H1 (cell line): ENCODE measurements around the gene ZNF132. TPM values are rescaled to one million over a fixed set of nuclear protein-coding genes. Genes with fewer than 3 reads are reported as not detected.

Experiments used
- CTCF ChIA-PET: fragments of 300-600 bp; sonication (Branson Sonifier 250); formaldehyde crosslinking; loops from one replicate; lab custom pipeline; 2021; ENCODE audit not compliant: partially characterized antibody; lab: Charles Lee
- POLR2A ChIA-PET: fragments of 300-600 bp; sonication (Branson Sonifier 250); formaldehyde crosslinking; loops from one replicate; lab custom pipeline; 2021; ENCODE audit warnings: inconsistent platforms; ENCODE audit not compliant: partially characterized antibody; lab: Charles Lee
- DNase-seq, 2 experiments: peaks; one replicate each; pipeline versions ENCODE4 v3.0.0 to v3.0.0-alpha.2; 2010 to 2022; ENCODE audit warnings: low spot score in 2 of 2, low read depth in 1 of 2, mixed read lengths in 1 of 2
- FAIRE-seq: peaks from 2 replicates; lab custom pipeline; 2011; peaks lifted over from hg19 to GRCh38; lab: Jason Lieb, UNC
- H2AFZ ChIP-seq: 2 replicates; pipeline ENCODE4 v1.8.1; 2012; ENCODE audit warnings: low read length, inconsistent platforms
- H2AK5ac ChIP-seq: 2 replicates; pipeline ENCODE4 v1.6.1; 2013; ENCODE audit warnings: low read depth, low read length
- H2BK120ac ChIP-seq: replicated peaks from 2 replicates; pipeline ENCODE3; 2013; ENCODE audit warnings: low read depth, low read length, inconsistent platforms
- H2BK12ac ChIP-seq: 2 replicates; pipeline ENCODE4 v1.6.1; 2013; ENCODE audit warnings: low read depth, low read length
- H2BK15ac ChIP-seq: 2 replicates; pipeline ENCODE4 v1.6.1; 2013; ENCODE audit warnings: low read length
- H2BK20ac ChIP-seq: 2 replicates; pipeline ENCODE4 v1.6.1; 2013; ENCODE audit warnings: low read length
- H2BK5ac ChIP-seq: 2 replicates; pipeline ENCODE4 v1.6.1; 2013; ENCODE audit warnings: low read depth, low read length
- H3K14ac ChIP-seq: 2 replicates; pipeline ENCODE4 v1.6.1; 2013; ENCODE audit warnings: inconsistent platforms; ENCODE audit not compliant: insufficient read length
- H3K18ac ChIP-seq: 2 replicates; pipeline ENCODE4 v1.6.1; 2013; ENCODE audit warnings: low read length; ENCODE audit errors: extremely low read depth
- H3K23ac ChIP-seq: 2 replicates; pipeline ENCODE4 v1.6.1; 2013; ENCODE audit warnings: inconsistent platforms; ENCODE audit not compliant: insufficient read length
- H3K23me2 ChIP-seq: 2 replicates; pipeline ENCODE4 v1.6.1; 2013; ENCODE audit warnings: low read depth, low read length
- H3K27ac ChIP-seq: 2 replicates; pipeline ENCODE4 v1.6.1; 2011; ENCODE audit warnings: low read depth, low read length, inconsistent platforms
- H3K27me3 ChIP-seq, 4 experiments: replicated peaks in 1 of 4; 1 replicate in 1 of 4; 2 replicates in 3 of 4; pipeline versions ENCODE4 v1.6.1 to v1.8.1; 2011 to 2013; ENCODE audit warnings: low read length in 3 of 4, mild to moderate bottlenecking in 3 of 4, inconsistent platforms in 2 of 4, mixed read lengths in 2 of 4, moderate library complexity in 1 of 4; ENCODE audit not compliant: control insufficient read depth in 3 of 4, insufficient read depth in 3 of 4; ENCODE audit errors: extremely low read depth in 1 of 4
- H3K36me3 ChIP-seq, 4 experiments: 2 replicates each; pipeline versions ENCODE4 v1.6.1 to v1.8.1; 2011 to 2013; ENCODE audit warnings: mild to moderate bottlenecking in 4 of 4, low read length in 3 of 4, moderate library complexity in 2 of 4, control low read depth in 1 of 4, inconsistent platforms in 1 of 4; ENCODE audit not compliant: insufficient read depth in 4 of 4, control insufficient read depth in 2 of 4
- H3K4ac ChIP-seq: replicated peaks from 2 replicates; pipeline ENCODE3; 2013; ENCODE audit warnings: low read length, low read depth, mixed read lengths, inconsistent platforms; ENCODE audit not compliant: insufficient read length
- H3K4me1 ChIP-seq, 4 experiments: replicated peaks in 1 of 4; 1 replicate in 1 of 4; 2 replicates in 3 of 4; pipeline versions ENCODE4 v1.6.1 to v1.8.1; 2011 to 2013; ENCODE audit warnings: low read length in 3 of 4, inconsistent platforms in 2 of 4, mixed read lengths in 1 of 4; ENCODE audit not compliant: insufficient read depth in 4 of 4, control insufficient read depth in 3 of 4
- H3K4me2 ChIP-seq, 2 experiments: 2 replicates each; pipeline versions ENCODE4 v1.6.1 to v1.8.1; 2011 to 2013; ENCODE audit warnings: low read depth in 2 of 2, low read length in 2 of 2, control low read depth in 1 of 2, inconsistent platforms in 1 of 2, mild to moderate bottlenecking in 1 of 2; ENCODE audit not compliant: insufficient read depth in 1 of 2
- H3K4me3 ChIP-seq, 4 experiments: fragments of 200-600, 300-600 bp in 1 of 4; sonication (generic), shearing (Covaris generic), sonication (Bioruptor Twin) in 1 of 4; 2 replicates each; pipeline versions ENCODE4 v1.5.1 to v1.8.1; 2011 to 2016; ENCODE audit warnings: low read length in 4 of 4, low read depth in 3 of 4, control low read depth in 2 of 4, inconsistent platforms in 2 of 4, mild to moderate bottlenecking in 2 of 4, mixed read lengths in 1 of 4, moderate library complexity in 1 of 4; ENCODE audit not compliant: insufficient read depth in 2 of 4; ENCODE audit errors: extremely low read depth in 1 of 4
- H3K56ac ChIP-seq: replicated peaks from 2 replicates; pipeline ENCODE3; 2013; ENCODE audit warnings: low read depth, mild to moderate bottlenecking, mixed read lengths, low read length, inconsistent platforms; ENCODE audit not compliant: insufficient read length
- H3K79me1 ChIP-seq: 2 replicates; pipeline ENCODE4 v1.6.1; 2013; ENCODE audit warnings: low read depth, low read length, control low read depth
- H3K79me2 ChIP-seq, 2 experiments: 2 replicates each; pipeline versions ENCODE4 v1.6.1 to v1.8.1; 2012 to 2013; ENCODE audit warnings: low read length in 2 of 2, mild to moderate bottlenecking in 2 of 2, inconsistent platforms in 1 of 2; ENCODE audit not compliant: insufficient read depth in 2 of 2, control insufficient read depth in 1 of 2
- H3K9ac ChIP-seq, 4 experiments: replicated peaks in 1 of 4; 1 replicate in 1 of 4; 2 replicates in 3 of 4; pipeline versions ENCODE4 v1.6.1 to v1.8.1; 2011 to 2013; ENCODE audit warnings: low read depth in 3 of 4, low read length in 3 of 4, control low read depth in 2 of 4, mild to moderate bottlenecking in 2 of 4, moderate library complexity in 2 of 4, inconsistent platforms in 1 of 4; ENCODE audit errors: extremely low read depth in 1 of 4
- H3K9me3 ChIP-seq, 2 experiments: 2 replicates each; pipeline versions ENCODE4 v1.6.1 to v1.8.1; 2012 to 2013; ENCODE audit warnings: mild to moderate bottlenecking in 2 of 2, moderate library complexity in 2 of 2, control low read depth in 1 of 2, inconsistent platforms in 1 of 2, low read depth in 1 of 2, low read length in 1 of 2, mixed read lengths in 1 of 2; ENCODE audit not compliant: insufficient read depth in 2 of 2
- H4K20me1 ChIP-seq, 2 experiments: replicated peaks in 1 of 2; 2 replicates each; pipeline versions ENCODE3 to v1.8.1; 2011 to 2013; ENCODE audit warnings: inconsistent platforms in 2 of 2, low read length in 2 of 2, mild to moderate bottlenecking in 1 of 2; ENCODE audit not compliant: insufficient read depth in 2 of 2, control insufficient read depth in 1 of 2
- H4K5ac ChIP-seq: 2 replicates; pipeline ENCODE4 v1.6.1; 2013; ENCODE audit warnings: low read length, low read depth, mixed read lengths, inconsistent platforms; ENCODE audit not compliant: insufficient read length
- H4K8ac ChIP-seq: 2 replicates; pipeline ENCODE4 v1.8.0; 2013; ENCODE audit warnings: mild to moderate bottlenecking, moderate library complexity, low read length, inconsistent platforms; ENCODE audit not compliant: insufficient read depth; ENCODE audit errors: extremely low read depth
- H4K91ac ChIP-seq: replicated peaks from 2 replicates; pipeline ENCODE3; 2013; ENCODE audit warnings: low read length, mixed read lengths, inconsistent platforms; ENCODE audit not compliant: insufficient read length
- BACH1 ChIP-seq: IDR thresholded peaks from 2 replicates; pipeline ENCODE4 v1.6.1; 2012; ENCODE audit warnings: low read length, improper control_type of control experiment
- CBX5 ChIP-seq: fragments of 300-800, 300-1000 bp; sonication (generic); IDR thresholded peaks from 2 replicates; pipeline ENCODE4 v1.7.1; 2016; ENCODE audit warnings: antibody characterized with exemption, low read length, low read depth
- CHD1 ChIP-seq: IDR thresholded peaks from 2 replicates; pipeline ENCODE4 v1.6.1; 2012; ENCODE audit warnings: low read depth, low read length, improper control_type of control experiment
- CHD2 ChIP-seq: IDR thresholded peaks from 2 replicates; pipeline ENCODE4 v1.6.1; 2012; ENCODE audit warnings: low read length, improper control_type of control experiment
- CTCF ChIP-seq, 3 experiments: IDR thresholded peaks; 1 replicate in 2 of 3; 2 replicates in 1 of 3; pipeline versions ENCODE4 v1.5.1 to v1.6.1; 2011; ENCODE audit warnings: low read length in 3 of 3, mild to moderate bottlenecking in 3 of 3, inconsistent platforms in 2 of 3, low read depth in 1 of 3, moderate library complexity in 1 of 3; ENCODE audit not compliant: insufficient read depth in 1 of 3; ENCODE audit errors: control extremely low read depth in 1 of 3
- FOSL1 ChIP-seq: IDR thresholded peaks from 2 replicates; pipeline ENCODE4 v1.6.1; 2011; ENCODE audit warnings: mild to moderate bottlenecking, low read depth, low read length, moderate library complexity; ENCODE audit not compliant: insufficient read depth
- HDAC6 ChIP-seq: IDR thresholded peaks from one replicate; pipeline ENCODE4 v1.7.1; 2012; ENCODE audit warnings: low read depth, mild to moderate bottlenecking, inconsistent platforms, low read length, moderate library complexity
- NRF1 ChIP-seq: IDR thresholded peaks from 2 replicates; pipeline ENCODE4 v1.6.1; 2011; ENCODE audit warnings: mild to moderate bottlenecking, low read depth, low read length, improper control_type of control experiment
- RFX5 ChIP-seq: IDR thresholded peaks from 2 replicates; pipeline ENCODE4 v1.6.1; 2011; ENCODE audit warnings: low read depth, low read length, improper control_type of control experiment, borderline replicate concordance
- SAP30 ChIP-seq: fragments of 300-600 bp; sonication (generic); IDR thresholded peaks from 2 replicates; pipeline ENCODE4 v1.7.1; 2012; ENCODE audit warnings: low read length, moderate library complexity, mild to moderate bottlenecking, inconsistent platforms; ENCODE audit not compliant: insufficient read depth, insufficient replicate concordance
- TAF7 ChIP-seq: optimal IDR thresholded peaks from 2 replicates; pipeline ENCODE3; 2011; ENCODE audit warnings: low read depth, mild to moderate bottlenecking, inconsistent platforms, low read length, moderate library complexity, borderline replicate concordance
- WGBS, 2 experiments: shearing (Covaris generic) in 1 of 2; methylation state at CpG; one replicate each; pipeline versions ENCODE4 v1.1.6 to v1.1.7; 2013 to 2015; ENCODE audit warnings: low lambda C conversion rate in 2 of 2, mixed read lengths in 2 of 2, inconsistent platforms in 1 of 2, low coverage in 1 of 2, missing lambda C conversion rate in 1 of 2; ENCODE audit not compliant: insufficient replicate concordance in 2 of 2, insufficient coverage in 1 of 2, insufficient read length in 1 of 2; ENCODE audit errors: extremely low coverage in 1 of 2, missing lambda C conversion rate in 1 of 2; 5-methylcytosine and 5-hydroxymethylcytosine counted together
- polyA plus RNA-seq, 7 experiments: library from polyadenylated mRNA; depleted of rRNA in 3 of 7; stranded (reverse) in 5 of 7; unstranded in 2 of 7; fragments of >200 nt in 5 of 7; fragments of 200-250 nt in 2 of 7; gene quantifications; 1 replicate in 5 of 7; 2 replicates in 1 of 7; 4 replicates in 1 of 7; pipeline versions ENCODE4 v1.2.1 to v1.2.3, GENCODE V29; 2011 to 2013; ENCODE audit warnings: missing spikeins in 2 of 7, mixed read lengths in 2 of 7
- total RNA-seq: library from RNA; stranded (reverse); fragmentation: NEBNext Ultra II Directional; extraction: Animal tissue kit (Norgen Biotek cat#: 25700); gene quantifications from 2 replicates; pipeline ENCODE4 v1.2.1, GENCODE V29; 2021

Gene ZNF132
- total and polyA plus RNA-seq, 2 of the 8 experiments (the other 6 are each of a cell fraction or from before 2014, with no cell fraction given) = 0.89 to 1.9 TPM

GRCh38 chr19:58480831-58481230, 40.9 kb upstream of the ZNF132 start:
- H2BK5ac ChIP-seq = no peak overlapping the region
- WGBS, 2 experiments = 79% methylated on average over 2 of the region's 2 CpGs; no CpG with 5 or more reads in 1 of the 2 experiments
- no peak overlapping the region for H3K18ac ChIP-seq
- peaks cover 7% of the 10 kb centered on the region for H3K23me2 ChIP-seq
- H4K5ac ChIP-seq = no peak overlapping the region
- FAIRE-seq = no peak
- H3K4ac ChIP-seq = no peak overlapping the region
- no peak overlapping the region for H3K4me2 ChIP-seq
- peaks cover 0 to 3% (median 0%) of the 10 kb centered on the region in 4 experiments; a peak in 2 of 7 replicates for H3K27me3 ChIP-seq
- no peak overlapping the region for H2BK12ac ChIP-seq
- no peak overlapping the region for H4K91ac ChIP-seq
- H3K56ac ChIP-seq = no peak overlapping the region
- H3K4me1 ChIP-seq = peaks cover 0 to 5% (median 2%) of the 10 kb centered on the region in 4 experiments; a peak in 6 of 7 replicates
- no peaks in the 10 kb centered on the region for H3K9me3 ChIP-seq
- no peak overlapping the region for H2BK20ac ChIP-seq
- H3K79me1 ChIP-seq = no peaks in the 10 kb centered on the region
- ChIA-PET CTCF (interaction anchor here (1.6 to 3.2 kb wide), 2 partner anchors 11 to 38 kb away, joined by 3 to 8 read pairs; partner anchors contain the start of gene ZBTB45), POLR2A (interaction anchor here (1.0 to 2.3 kb wide), 3 partner anchors 16 to 152 kb away, joined by 3 to 6 read pairs (median 3); partner anchors contain the start of gene ZBTB45)
- peaks cover 0 to 2% (median 0%) of the 10 kb centered on the region in 4 experiments; a peak in 2 of 8 replicates for H3K36me3 ChIP-seq
- H3K9ac ChIP-seq = no peak overlapping the region
- H2AFZ ChIP-seq = no peak overlapping the region
- H4K20me1 ChIP-seq = no peaks in the 10 kb centered on the region
- no peak overlapping the region for H3K14ac ChIP-seq
- H2AK5ac ChIP-seq = peak overlapping the region; percentile 13; the same call in 1 of the 2 replicates
- no peak overlapping the region for H3K4me3 ChIP-seq
- no peak overlapping the region for H2BK120ac ChIP-seq
- H3K79me2 ChIP-seq = no peaks in the 10 kb centered on the region
- no peak overlapping the region for H3K23ac ChIP-seq
- no peak overlapping the region for H4K8ac ChIP-seq
- no peak for DNase-seq
- no peak overlapping the region for H3K27ac ChIP-seq
- no peak overlapping the region for H2BK15ac ChIP-seq
- TF ChIP-seq CHD1 (no peak), TAF7 (no peak), HDAC6 (no peak), CTCF (IDR thresholded peaks at IDR 0.05; ENCODE audit: control extremely low read depth in 1 of 3, insufficient read depth in 1 of 3, low read depth in 1 of 3, low read length in 3 of 3) (no peak), SAP30 (no peak), NRF1 (no peak), CBX5 (no peak), RFX5 (no peak), CHD2 (no peak), BACH1 (no peak), FOSL1 (no peak)
